GM18508 (cell line): ENCODE results near the gene CEP112.
"Not testable (repeated sequence)": the region's sequence is repeated elsewhere in the genome, so short reads cannot be mapped to it uniquely, and the experiment has no call there.

Experiments
- ATAC-seq: cut with Tn5 transposase; IDR thresholded peaks from one replicate; pipeline ENCODE4 v1.9.1; 2021; ENCODE audit warnings: moderate number of reproducible peaks; ENCODE audit not compliant: insufficient read depth, unreplicated experiment

CEP112 gene

GRCh38 chr17:65712383-65713267 lies 479.3 kb downstream of the CEP112 start:
- no peak for ATAC-seq

GRCh38 chr17:65711671-65712276 lies 480.2 kb downstream of the CEP112 start:
- ATAC-seq = no peak

GRCh38 chr17:65707780-65708179 lies 484.2 kb downstream of the CEP112 start:
- no peak for ATAC-seq

- ATAC-seq = no peak
Measured at GRCh38 chr17:65704731-65705130, 487.2 kb downstream of the CEP112 start.

GRCh38 chr17:65703891-65704290 lies 488.0 kb downstream of the CEP112 start:
- ATAC-seq = no peak

GRCh38 chr17:65699459-65699858 lies 492.5 kb downstream of the CEP112 start:
- no peak for ATAC-seq

GRCh38 chr17:65698381-65699061 lies 493.4 kb downstream of the CEP112 start:
- no peak for ATAC-seq

GRCh38 chr17:65697661-65698060 lies 494.3 kb downstream of the CEP112 start:
- no peak for ATAC-seq

- ATAC-seq = no peak
Measured at GRCh38 chr17:65696739-65697394, 495.1 kb downstream of the CEP112 start.

- no peak for ATAC-seq
Measured at GRCh38 chr17:65694601-65695000, 497.3 kb downstream of the CEP112 start.

- no peak for ATAC-seq
Measured at GRCh38 chr17:65690626-65691310, 501.2 kb downstream of the CEP112 start.

- no peak for ATAC-seq
Measured at GRCh38 chr17:65688307-65688706, 503.6 kb downstream of the CEP112 start.

GRCh38 chr17:65685110-65685509 lies 506.8 kb downstream of the CEP112 start:
- ATAC-seq = no peak

GRCh38 chr17:65684631-65685030 lies 507.3 kb downstream of the CEP112 start:
- ATAC-seq = no peak

- ATAC-seq = no peak
Measured at GRCh38 chr17:65683428-65683827, 508.5 kb downstream of the CEP112 start.

GRCh38 chr17:65681763-65682162 lies 510.2 kb downstream of the CEP112 start:
- not testable (repeated sequence) for ATAC-seq

- no peak for ATAC-seq
Measured at GRCh38 chr17:65679165-65679845, 512.6 kb downstream of the CEP112 start.

GRCh38 chr17:65678546-65678945 lies 513.4 kb downstream of the CEP112 start:
- no peak for ATAC-seq

- ATAC-seq = no peak
Measured at GRCh38 chr17:65677932-65678331, 514.0 kb downstream of the CEP112 start.
